Neural progenitor cell (in vitro differentiated cells): Measurements from ENCODE around the gene DHRS12.

Source experiments
- EZH2 ChIP-seq: fragments of 200-600 bp; sonication (generic); IDR thresholded peaks from 2 replicates; pipeline ENCODE4 v1.6.1; 2017; ENCODE audit warnings: antibody characterized with exemption, mild to moderate bottlenecking, moderate library complexity
- EZH2phosphoT487 ChIP-seq: fragments of 200-600 bp; sonication (generic); IDR thresholded peaks from 2 replicates; pipeline ENCODE4 v1.6.1; 2017; ENCODE audit warnings: antibody characterized with exemption
- TF ChIP-seq, protein P1 (sequence below): fragments of 200-600 bp; sonication (generic); IDR thresholded peaks from 2 replicates; pipeline ENCODE4 v1.5.1; 2017; ENCODE audit warnings: antibody characterized with exemption, mild to moderate bottlenecking

DNA sequence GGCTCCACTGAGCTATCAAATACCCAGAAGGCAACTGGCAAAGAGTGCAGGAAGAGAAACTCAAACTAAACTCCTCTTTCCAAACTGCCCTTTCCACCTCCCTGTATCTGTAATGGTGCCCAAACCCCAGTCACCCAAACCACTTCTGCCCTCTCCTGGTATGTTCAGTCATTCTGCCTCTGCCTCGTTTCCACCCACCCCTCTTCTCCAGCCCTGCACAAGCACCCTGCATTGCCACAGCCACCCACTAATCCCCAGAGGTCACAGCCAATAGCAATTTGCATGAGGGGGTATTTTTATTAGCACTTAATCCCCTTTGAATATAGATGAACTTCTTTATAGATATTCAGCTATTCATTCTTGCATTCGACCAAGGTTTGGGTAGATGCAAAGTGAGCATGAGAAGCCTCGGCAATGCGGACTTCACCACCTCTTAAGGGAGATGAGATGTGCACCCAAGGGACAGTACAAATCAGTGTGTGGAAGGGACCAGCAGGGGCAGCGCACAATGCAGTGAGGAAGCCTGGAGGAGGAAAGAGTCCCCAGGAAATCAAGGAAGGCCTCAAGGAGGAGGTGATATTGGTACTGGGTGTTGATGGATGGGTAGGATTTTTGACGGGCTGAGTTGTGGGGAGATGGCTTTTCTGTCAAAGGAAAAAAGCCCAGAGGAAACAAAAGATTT lies 28.6 kb upstream of the DHRS12 start:
- TF ChIP-seq, protein P1, sequence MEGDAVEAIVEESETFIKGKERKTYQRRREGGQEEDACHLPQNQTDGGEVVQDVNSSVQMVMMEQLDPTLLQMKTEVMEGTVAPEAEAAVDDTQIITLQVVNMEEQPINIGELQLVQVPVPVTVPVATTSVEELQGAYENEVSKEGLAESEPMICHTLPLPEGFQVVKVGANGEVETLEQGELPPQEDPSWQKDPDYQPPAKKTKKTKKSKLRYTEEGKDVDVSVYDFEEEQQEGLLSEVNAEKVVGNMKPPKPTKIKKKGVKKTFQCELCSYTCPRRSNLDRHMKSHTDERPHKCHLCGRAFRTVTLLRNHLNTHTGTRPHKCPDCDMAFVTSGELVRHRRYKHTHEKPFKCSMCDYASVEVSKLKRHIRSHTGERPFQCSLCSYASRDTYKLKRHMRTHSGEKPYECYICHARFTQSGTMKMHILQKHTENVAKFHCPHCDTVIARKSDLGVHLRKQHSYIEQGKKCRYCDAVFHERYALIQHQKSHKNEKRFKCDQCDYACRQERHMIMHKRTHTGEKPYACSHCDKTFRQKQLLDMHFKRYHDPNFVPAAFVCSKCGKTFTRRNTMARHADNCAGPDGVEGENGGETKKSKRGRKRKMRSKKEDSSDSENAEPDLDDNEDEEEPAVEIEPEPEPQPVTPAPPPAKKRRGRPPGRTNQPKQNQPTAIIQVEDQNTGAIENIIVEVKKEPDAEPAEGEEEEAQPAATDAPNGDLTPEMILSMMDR: peak; percentile 47
- TF ChIP-seq EZH2 (no peak), EZH2phosphoT487 (no peak)
